ENCODE data around the gene MAN2A2.
"Not testable (repeated sequence)": the region's sequence is repeated elsewhere in the genome, so short reads cannot be mapped to it uniquely, and the experiment has no call there.

The MAN2A2 gene

GRCh38 chr15:90914305-90915080, 11.4 kb downstream of the MAN2A2 start:
- H3K4me1 Mint-ChIP-seq, result no peaks in the 10 kb centered on the region
- no peak overlapping the region for H3K27ac Mint-ChIP-seq
- peaks cover 97% of the 10 kb centered on the region for H3K36me3 Mint-ChIP-seq

GRCh38 chr15:90915216-90915807, 12.2 kb downstream of the MAN2A2 start:
- Mint-ChIP-seq H3K27ac (peak overlapping the region; percentile 40), H3K4me3 (no peak overlapping the region), H3K36me3 (peaks cover 97% of the 10 kb centered on the region), H3K4me1 (no peaks in the 10 kb centered on the region), H3K9me3 (no peaks in the 10 kb centered on the region)
- no peak for ATAC-seq
- no peak for DNase-seq (ENCODE audit: low spot score in 2 of 2)

More at GRCh38 chr15:90914305-90915080, 11.4 kb downstream of the MAN2A2 start:
- Mint-ChIP-seq H3K9me3 (no peaks in the 10 kb centered on the region), H3K4me3 (no peak overlapping the region)
- no peak for ATAC-seq
- DNase-seq (ENCODE audit: low spot score in 2 of 2), result no peak

- Mint-ChIP-seq H3K4me1 (no peaks in the 10 kb centered on the region), H3K36me3 (peaks cover 97% of the 10 kb centered on the region), H3K4me3 (no peak overlapping the region), H3K27ac (peak overlapping the region; percentile 40), H3K9me3 (no peaks in the 10 kb centered on the region)
- ATAC-seq (no peak), DNase-seq (ENCODE audit: low spot score in 2 of 2) (no peak)
Measured at GRCh38 chr15:90915808-90916440, 12.8 kb downstream of the MAN2A2 start.

- Mint-ChIP-seq H3K4me3 (no peak overlapping the region), H3K27ac (peak overlapping the region; percentile 14), H3K9me3 (no peaks in the 10 kb centered on the region), H3K4me1 (peaks cover 5% of the 10 kb centered on the region), H3K36me3 (peaks cover 97% of the 10 kb centered on the region)
- DNase-seq (ENCODE audit: low spot score in 2 of 2), result no peak
- ATAC-seq, result no peak
Measured at GRCh38 chr15:90916461-90916860, 13.4 kb downstream of the MAN2A2 start.

GRCh38 chr15:90917569-90917968, 14.5 kb downstream of the MAN2A2 start:
- Mint-ChIP-seq H3K4me3 (no peak overlapping the region), H3K27ac (peak overlapping the region; percentile 32), H3K36me3 (peaks cover 97% of the 10 kb centered on the region), H3K9me3 (no peaks in the 10 kb centered on the region), H3K4me1 (peaks cover 11% of the 10 kb centered on the region)
- DNase-seq (ENCODE audit: low spot score in 2 of 2), result no peak
- no peak for ATAC-seq

- Mint-ChIP-seq H3K36me3 (peaks cover 94% of the 10 kb centered on the region), H3K4me3 (no peak overlapping the region)
Measured at GRCh38 chr15:90918034-90918788, 15.1 kb downstream of the MAN2A2 start.

GRCh38 chr15:90918835-90919234, 15.7 kb downstream of the MAN2A2 start:
- DNase-seq (ENCODE audit: low spot score in 2 of 2) (no peak), ATAC-seq (no peak)
- H3K36me3 Mint-ChIP-seq, result peaks cover 94% of the 10 kb centered on the region
- H3K27ac Mint-ChIP-seq, result no peak overlapping the region
- H3K4me1 Mint-ChIP-seq, result peaks cover 22% of the 10 kb centered on the region
- no peak overlapping the region for H3K4me3 Mint-ChIP-seq
- H3K9me3 Mint-ChIP-seq, result no peaks in the 10 kb centered on the region

More at GRCh38 chr15:90918034-90918788, 15.1 kb downstream of the MAN2A2 start:
- no peak overlapping the region for H3K27ac Mint-ChIP-seq
- no peak for DNase-seq (ENCODE audit: low spot score in 2 of 2)
- H3K9me3 Mint-ChIP-seq, result no peaks in the 10 kb centered on the region
- ATAC-seq, result no peak
- H3K4me1 Mint-ChIP-seq, result peaks cover 17% of the 10 kb centered on the region

- ATAC-seq, result no peak
- Mint-ChIP-seq H3K9me3 (no peaks in the 10 kb centered on the region), H3K36me3 (peaks cover 69% of the 10 kb centered on the region), H3K27ac (no peak overlapping the region), H3K4me3 (no peak overlapping the region), H3K4me1 (peaks cover 25% of the 10 kb centered on the region)
- DNase-seq (ENCODE audit: low spot score in 2 of 2), result no peak
Measured at GRCh38 chr15:90921887-90922286, 18.8 kb downstream of the MAN2A2 start.

- DNase-seq (ENCODE audit: low spot score in 2 of 2); H3K9me3 Mint-ChIP-seq; H3K4me3 Mint-ChIP-seq: not testable (repeated sequence)
- peak; percentile 97 for ATAC-seq
- Mint-ChIP-seq H3K27ac (peak overlapping the region; percentile 80), H3K36me3 (peaks cover 60% of the 10 kb centered on the region), H3K4me1 (peaks cover 25% of the 10 kb centered on the region)
Measured at GRCh38 chr15:90922712-90923322, 19.7 kb downstream of the MAN2A2 start.

- Mint-ChIP-seq H3K4me3 (peak overlapping the region; percentile 18), H3K9me3 (no peaks in the 10 kb centered on the region), H3K27ac (peak overlapping the region; percentile 80), H3K36me3 (peaks cover 44% of the 10 kb centered on the region), H3K4me1 (peaks cover 25% of the 10 kb centered on the region)
- DNase-seq (ENCODE audit: low spot score in 2 of 2), result no peak
- peak; percentile 79 for ATAC-seq
Measured at GRCh38 chr15:90924375-90924774, 21.3 kb downstream of the MAN2A2 start.

GRCh38 chr15:90926766-90927165, 23.7 kb downstream of the MAN2A2 start:
- not testable (repeated sequence) for H3K27ac Mint-ChIP-seq

GRCh38 chr15:90928106-90928505, 25.0 kb downstream of the MAN2A2 start:
- DNase-seq (ENCODE audit: low spot score in 2 of 2); H3K27ac Mint-ChIP-seq; ATAC-seq; H3K9me3 Mint-ChIP-seq; H3K4me3 Mint-ChIP-seq: not testable (repeated sequence)
- H3K36me3 Mint-ChIP-seq, result peaks cover 26% of the 10 kb centered on the region
- peaks cover 32% of the 10 kb centered on the region for H3K4me1 Mint-ChIP-seq

More at GRCh38 chr15:90926766-90927165, 23.7 kb downstream of the MAN2A2 start:
- H3K4me3 Mint-ChIP-seq; ATAC-seq; H3K9me3 Mint-ChIP-seq; DNase-seq (ENCODE audit: low spot score in 2 of 2): not testable (repeated sequence)
- H3K36me3 Mint-ChIP-seq, result peaks cover 29% of the 10 kb centered on the region
- H3K4me1 Mint-ChIP-seq, result peaks cover 32% of the 10 kb centered on the region

- no peaks in the 10 kb centered on the region for H3K9me3 Mint-ChIP-seq
- DNase-seq (ENCODE audit: low spot score in 2 of 2) (no peak), ATAC-seq (no peak)
- peaks cover 37% of the 10 kb centered on the region for H3K4me1 Mint-ChIP-seq
- H3K27ac Mint-ChIP-seq, result peak overlapping the region; percentile 96
- peak overlapping the region; percentile 89 for H3K4me3 Mint-ChIP-seq
- peaks cover 21% of the 10 kb centered on the region for H3K36me3 Mint-ChIP-seq
Measured at GRCh38 chr15:90929246-90930019, 26.3 kb downstream of the MAN2A2 start.
